Sigmoid colon (tissue), 4 donors: ENCODE data around the gene WWC2.

Source experiments
- CTCF ChIP-seq, 4 experiments: fragments of 450-650 bp in 3 of 4; fragments of 200-600 bp in 1 of 4; IDR thresholded peaks; one replicate each; pipeline ENCODE4 v1.5.1; 2016 to 2019; ENCODE audit warnings: antibody characterized with exemption in 4 of 4, mild to moderate bottlenecking in 3 of 4, moderate library complexity in 2 of 4
- POLR2A ChIP-seq, 2 donors: fragments of 450-650 bp; IDR thresholded peaks; one replicate each; pipeline ENCODE4 v1.6.1; 2016; ENCODE audit warnings: antibody characterized with exemption in 2 of 2, mild to moderate bottlenecking in 2 of 2, moderate library complexity in 2 of 2
- POLR2AphosphoS5 ChIP-seq, 4 donors: sonication (generic); formaldehyde crosslinking; IDR thresholded peaks; one replicate each; pipeline ENCODE4 v1.6.1; 2017; ENCODE audit warnings: antibody characterized with exemption in 4 of 4

- TF ChIP-seq POLR2A (IDR thresholded peaks at IDR 0.05) (no peak), CTCF (IDR thresholded peaks at IDR 0.05) (no peak), POLR2AphosphoS5 (IDR thresholded peaks at IDR 0.05) (no peak)
Measured at GRCh38 chr4:183183906-183184535, 85.0 kb downstream of the WWC2 start.
